ENCODE data around the gene RAVER2. TPM values are rescaled to one million over a fixed set of nuclear protein-coding genes. Genes with fewer than 3 reads are reported as not detected.
"Not testable (repeated sequence)": the region's sequence is repeated elsewhere in the genome, so short reads cannot be mapped to it uniquely, and the experiment has no call there.

The RAVER2 gene
- total RNA-seq, 4 donors from 2014 or later, result 12.5 to 32.9 (median 32.0) TPM

DNA sequence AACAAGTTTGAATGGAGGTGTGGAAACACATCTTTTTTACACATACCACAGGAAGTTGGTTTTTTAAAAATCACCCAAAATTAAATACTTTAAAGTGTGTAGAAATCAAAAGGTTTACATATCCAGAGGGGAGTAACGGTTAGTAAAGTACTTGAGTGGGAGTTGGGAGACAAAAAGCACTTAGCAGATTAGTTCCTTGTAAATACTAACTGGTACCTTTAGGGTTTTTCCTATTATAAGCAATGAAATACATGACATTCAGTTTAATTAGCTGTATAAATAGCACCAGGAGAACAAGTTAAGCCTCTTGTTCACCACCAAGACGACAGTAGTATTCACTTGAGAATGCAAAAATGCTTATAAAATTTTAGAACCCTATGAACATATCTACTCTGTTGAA, 23.7 kb upstream of the RAVER2 start:
- WGBS, 2 donors (ENCODE audit: low coverage in 1 of 2), result 59 to 66% methylated on average over 2 of the region's 2 CpGs
- Histone ChIP-seq H3K27me3 (no peaks in the 10 kb centered on the region), H3K4me1 (no peaks in the 10 kb centered on the region), H3K27ac (no peak overlapping the region), H3K4me3 (no peak overlapping the region), H3K9me3 (no peaks in the 10 kb centered on the region), H3K36me3 (no peaks in the 10 kb centered on the region)
- no peak for TF ChIP-seq POLR2AphosphoS5 (IDR thresholded peaks at IDR 0.05)
- ATAC-seq, result no peak

- Histone ChIP-seq H3K4me3 (no peak overlapping the region), H3K27ac (no peak overlapping the region), H3K36me3 (no peaks in the 10 kb centered on the region), H3K9me3 (no peaks in the 10 kb centered on the region), H3K27me3 (no peaks in the 10 kb centered on the region), H3K4me1 (no peaks in the 10 kb centered on the region)
- TF ChIP-seq EP300 (IDR thresholded peaks at IDR 0.05) (no peak), POLR2AphosphoS5 (IDR thresholded peaks at IDR 0.05) (no peak)
- 85% methylated on average over 2 of the region's 2 CpGs; no CpG with 5 or more reads in 1 of the 2 donors for WGBS, 2 donors (ENCODE audit: low coverage in 1 of 2)
- ATAC-seq, result no peak
These were observed 23.2 kb upstream of the RAVER2 start for GRCh38 chr1:64721576-64722145.

- Histone ChIP-seq H3K9me3 (no peaks in the 10 kb centered on the region), H3K4me1 (no peaks in the 10 kb centered on the region), H3K4me3 (no peak overlapping the region), H3K36me3 (no peaks in the 10 kb centered on the region), H3K27ac (no peak overlapping the region), H3K27me3 (no peaks in the 10 kb centered on the region)
- WGBS, 2 donors (ENCODE audit: low coverage in 1 of 2), result 86% methylated on average over 1 of the region's 1 CpG; no CpG with 5 or more reads in 1 of the 2 donors
- TF ChIP-seq POLR2AphosphoS5 (IDR thresholded peaks at IDR 0.05), result no peak
- no peak for TF ChIP-seq EP300 (IDR thresholded peaks at IDR 0.05)
- no peak for TF ChIP-seq POLR2A (IDR thresholded peaks at IDR 0.05)
- TF ChIP-seq CTCF (IDR thresholded peaks at IDR 0.05), result no peak
- no peak for ATAC-seq
These were observed 17.0 kb upstream of the RAVER2 start for GRCh38 chr1:64727861-64728260.

DNA sequence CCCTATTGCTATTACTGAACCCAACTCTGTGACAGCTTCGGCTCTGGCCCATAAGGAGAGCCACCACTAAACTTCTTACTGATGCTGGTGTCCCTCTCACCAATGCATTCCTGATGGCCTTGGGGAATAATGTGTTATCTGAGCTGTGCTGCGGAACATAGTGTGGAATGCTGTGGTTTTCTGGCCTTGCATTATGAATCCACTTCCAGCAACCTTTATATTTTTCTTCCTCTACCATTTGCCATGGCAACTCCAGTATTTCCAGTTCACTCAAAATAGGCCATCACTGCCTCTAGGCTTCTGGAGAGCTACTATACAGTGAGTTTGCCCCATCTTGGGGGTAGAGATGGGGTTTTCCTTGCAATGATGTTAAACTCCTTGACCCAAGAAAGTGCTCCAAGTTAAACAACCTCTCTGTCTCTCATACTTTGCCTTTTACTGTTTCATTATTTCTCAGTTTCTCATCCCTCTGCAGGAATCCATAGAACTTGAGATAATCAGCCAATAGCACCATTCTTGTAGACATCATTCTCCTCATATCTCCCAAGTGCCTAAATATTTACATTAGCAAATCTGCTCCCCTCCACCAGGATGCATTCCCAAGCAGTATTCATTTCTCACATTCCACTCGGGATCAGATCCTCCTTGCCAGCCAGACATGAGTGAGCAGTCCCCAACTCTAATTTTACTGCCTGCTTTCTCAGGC, 11.1 kb upstream of the RAVER2 start:
- no peaks in the 10 kb centered on the region for H3K27me3 ChIP-seq
- no peaks in the 10 kb centered on the region for H3K36me3 ChIP-seq
- TF ChIP-seq CTCF (IDR thresholded peaks at IDR 0.05) (no peak), POLR2AphosphoS5 (IDR thresholded peaks at IDR 0.05) (no peak), POLR2A (IDR thresholded peaks at IDR 0.05) (no peak), EP300 (IDR thresholded peaks at IDR 0.05) (no peak)
- no peaks in the 10 kb centered on the region for H3K4me1 ChIP-seq
- 0 to 70% methylated on average over 1 to 3 of the region's 3 CpGs for WGBS, 2 donors (ENCODE audit: low coverage in 1 of 2)
- H3K27ac ChIP-seq, result no peak overlapping the region
- H3K4me3 ChIP-seq, result no peak overlapping the region
- no peak for ATAC-seq
- H3K9me3 ChIP-seq, result no peaks in the 10 kb centered on the region

DNA sequence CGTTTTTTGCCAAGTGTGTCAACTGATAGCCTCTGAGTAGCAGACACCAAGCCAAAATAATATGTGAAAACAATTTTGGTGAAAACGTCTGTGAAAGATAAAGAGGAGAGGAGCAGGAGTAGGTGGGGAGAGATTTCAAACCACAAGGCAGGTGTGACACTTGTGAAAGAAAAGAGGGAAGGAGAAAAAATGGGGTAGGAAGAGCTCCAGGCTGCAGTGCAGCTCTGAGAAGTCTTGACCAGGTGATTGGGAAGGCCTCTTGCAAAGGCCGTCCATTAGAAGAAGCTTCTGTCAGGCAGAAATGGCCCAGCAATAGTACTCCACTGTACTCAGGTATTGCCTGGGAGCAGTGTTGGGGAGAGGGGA, 10.6 kb upstream of the RAVER2 start:
- no peak overlapping the region for H3K27ac ChIP-seq
- H3K36me3 ChIP-seq, result no peaks in the 10 kb centered on the region
- WGBS, 2 donors (ENCODE audit: low coverage in 1 of 2), result 46 to 58% methylated on average over 2 of the region's 3 CpGs
- H3K4me1 ChIP-seq, result no peaks in the 10 kb centered on the region
- H3K4me3 ChIP-seq, result no peak overlapping the region
- ATAC-seq, result no peak
- TF ChIP-seq POLR2A (IDR thresholded peaks at IDR 0.05) (no peak), EP300 (IDR thresholded peaks at IDR 0.05) (no peak), POLR2AphosphoS5 (IDR thresholded peaks at IDR 0.05) (no peak), CTCF (IDR thresholded peaks at IDR 0.05) (no peak)
- H3K27me3 ChIP-seq, result no peaks in the 10 kb centered on the region
- no peaks in the 10 kb centered on the region for H3K9me3 ChIP-seq

- not testable (repeated sequence) for ATAC-seq, H3K36me3 ChIP-seq, H3K27ac ChIP-seq, H3K27me3 ChIP-seq, H3K4me3 ChIP-seq, H3K9me3 ChIP-seq, H3K4me1 ChIP-seq
- 93 to 100% methylated on average over 1 of the region's 1 CpG for WGBS, 2 donors (ENCODE audit: low coverage in 1 of 2)
These were observed 4.2 kb upstream of the RAVER2 start for GRCh38 chr1:64740687-64741086.

Data from gastroesophageal sphincter (tissue), 4 donors.